IPS DF 6.9 (cell line): Measurements from ENCODE around the gene YTHDF1.

Experiments
- DNase-seq: peaks from one replicate; pipeline ENCODE4 v3.0.0-alpha.2; 2013; ENCODE audit warnings: low read depth, low spot score
- H3K27ac ChIP-seq: one replicate; pipeline ENCODE4 v1.5.1; 2013; ENCODE audit warnings: low read length, control low read depth
- H3K27me3 ChIP-seq: 2 replicates; pipeline ENCODE4 v1.6.1; 2013; ENCODE audit warnings: mild to moderate bottlenecking, low read length; ENCODE audit not compliant: control insufficient read depth, insufficient read depth
- H3K36me3 ChIP-seq: 2 replicates; pipeline ENCODE4 v1.6.1; 2013; ENCODE audit warnings: low read length; ENCODE audit not compliant: control insufficient read depth, insufficient read depth
- H3K4me1 ChIP-seq: 2 replicates; pipeline ENCODE4 v1.6.1; 2013; ENCODE audit warnings: low read length; ENCODE audit not compliant: control insufficient read depth, insufficient read depth
- H3K4me3 ChIP-seq: 2 replicates; pipeline ENCODE4 v1.5.1; 2013; ENCODE audit warnings: mild to moderate bottlenecking, low read length
- H3K9me3 ChIP-seq: 2 replicates; pipeline ENCODE4 v1.6.1; 2013; ENCODE audit warnings: low read length, inconsistent platforms; ENCODE audit not compliant: control insufficient read depth, insufficient read depth
- WGBS: extraction: QIAGEN DNeasy Blood & Tissue Kit; methylation state at CpG from one replicate; pipeline ENCODE4 v1.1.7; 2013; ENCODE audit warnings: mixed read lengths, missing lambda C conversion rate; ENCODE audit not compliant: insufficient read length, insufficient coverage; 5-methylcytosine and 5-hydroxymethylcytosine counted together

The YTHDF1 gene

GRCh38 chr20:63169681-63170080 lies 46.2 kb downstream of the YTHDF1 start:
- Histone ChIP-seq H3K9me3 (no peaks in the 10 kb centered on the region), H3K4me1 (peaks cover 12% of the 10 kb centered on the region), H3K27me3 (peaks cover 11% of the 10 kb centered on the region), H3K27ac (no peak overlapping the region), H3K4me3 (no peak overlapping the region), H3K36me3 (no peaks in the 10 kb centered on the region; the same call in 1 of the 2 replicates)
- WGBS, result no CpG with 5 or more reads among the region's 6 CpGs
- no peak for DNase-seq

DNA sequence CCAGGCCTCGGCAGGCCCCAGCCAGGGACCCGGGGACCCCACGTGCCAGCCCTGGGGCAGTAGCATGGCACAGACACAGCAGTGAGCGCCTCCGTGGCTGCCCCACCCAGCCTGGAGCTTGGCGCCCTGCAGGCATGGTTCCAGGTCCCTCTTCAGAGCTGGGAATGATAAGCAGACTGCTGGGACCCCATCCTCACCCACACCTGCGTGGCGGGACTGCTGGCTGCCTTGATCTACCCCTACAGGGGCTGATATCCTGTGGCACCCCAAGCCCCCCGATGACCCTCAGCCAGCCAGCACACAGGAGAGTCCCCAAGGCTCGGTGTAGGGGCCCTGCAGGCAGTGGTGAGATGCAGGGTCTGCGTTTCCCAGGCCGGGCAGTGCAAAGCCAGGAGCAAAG lies 47.1 kb downstream of the YTHDF1 start:
- no peak overlapping the region for H3K4me3 ChIP-seq

GRCh38 chr20:63167918-63168520 lies 47.9 kb downstream of the YTHDF1 start:
- H3K4me3 ChIP-seq, result no peak overlapping the region
- H3K4me1 ChIP-seq, result peaks cover 1% of the 10 kb centered on the region; the same call in 1 of the 2 replicates
- H3K9me3 ChIP-seq, result no peaks in the 10 kb centered on the region
- no CpG with 5 or more reads among the region's 23 CpGs for WGBS
- no peaks in the 10 kb centered on the region for H3K27me3 ChIP-seq
- no peaks in the 10 kb centered on the region for H3K36me3 ChIP-seq
- DNase-seq, result no peak
- H3K27ac ChIP-seq, result no peak overlapping the region

More for the DNA sequence above, 47.1 kb downstream of the YTHDF1 start:
- H3K36me3 ChIP-seq, result no peaks in the 10 kb centered on the region
- H3K27ac ChIP-seq, result no peak overlapping the region
- no CpG with 5 or more reads among the region's 12 CpGs for WGBS
- DNase-seq, result no peak
- H3K9me3 ChIP-seq, result no peaks in the 10 kb centered on the region
- H3K27me3 ChIP-seq, result peaks cover 3% of the 10 kb centered on the region; the same call in 1 of the 2 replicates
- H3K4me1 ChIP-seq, result peaks cover 6% of the 10 kb centered on the region

- Histone ChIP-seq H3K27me3 (no peaks in the 10 kb centered on the region), H3K4me1 (no peaks in the 10 kb centered on the region), H3K27ac (no peak overlapping the region), H3K4me3 (no peak overlapping the region), H3K36me3 (no peaks in the 10 kb centered on the region), H3K9me3 (no peaks in the 10 kb centered on the region)
- WGBS, result no CpG with 5 or more reads among the region's 24 CpGs
- DNase-seq, result no peak
Observed at GRCh38 chr20:63167026-63167917, 48.7 kb downstream of the YTHDF1 start.

DNA sequence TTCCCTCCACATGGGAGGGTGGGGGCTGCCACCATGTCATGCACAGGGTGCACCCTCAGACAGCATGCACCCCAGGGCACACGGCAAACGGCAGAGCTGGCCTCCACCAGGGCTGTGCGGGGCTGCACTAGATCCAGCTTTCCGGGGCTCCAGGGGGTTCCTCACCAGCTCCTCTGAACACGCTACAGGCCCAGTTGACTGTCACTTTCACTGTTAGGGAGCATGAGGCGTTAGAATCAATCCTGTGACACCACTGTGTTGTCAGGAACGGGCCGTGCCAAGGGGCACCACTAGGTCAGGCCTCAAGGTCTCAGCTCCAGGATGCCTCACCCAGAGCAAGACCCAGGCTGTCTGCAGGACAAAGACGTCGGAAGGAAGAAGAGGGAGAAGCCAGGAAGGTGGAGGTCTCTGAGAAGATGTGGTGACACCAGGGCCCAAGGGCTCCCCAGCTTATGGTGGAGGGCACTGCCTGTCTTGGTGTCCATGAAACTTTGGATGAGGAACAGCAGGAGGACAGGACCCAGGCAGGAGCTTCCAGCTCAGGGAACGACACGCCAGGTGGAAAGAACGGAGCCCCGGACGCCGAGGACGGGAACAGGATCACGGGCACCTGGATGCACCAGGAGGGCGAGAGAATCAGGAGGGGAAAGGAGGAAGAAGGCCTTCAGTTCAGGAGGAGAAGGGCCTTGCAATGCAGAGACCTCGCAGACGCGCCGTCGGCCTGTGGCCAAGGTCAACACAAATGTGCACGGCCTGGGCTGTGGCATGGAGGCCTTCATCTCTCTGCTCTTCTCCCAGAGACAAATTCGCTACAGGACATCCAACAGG lies 49.5 kb downstream of the YTHDF1 start:
- no peak for DNase-seq
- H3K9me3 ChIP-seq, result no peaks in the 10 kb centered on the region
- no peaks in the 10 kb centered on the region for H3K36me3 ChIP-seq
- no peaks in the 10 kb centered on the region for H3K4me1 ChIP-seq
- H3K27me3 ChIP-seq, result no peaks in the 10 kb centered on the region
- no CpG with 5 or more reads among the region's 26 CpGs for WGBS
- H3K4me3 ChIP-seq, result no peak overlapping the region
- no peak overlapping the region for H3K27ac ChIP-seq

GRCh38 chr20:63165356-63166192 lies 50.4 kb downstream of the YTHDF1 start:
- Histone ChIP-seq H3K36me3 (no peaks in the 10 kb centered on the region), H3K4me3 (no peak overlapping the region), H3K4me1 (no peaks in the 10 kb centered on the region), H3K9me3 (no peaks in the 10 kb centered on the region), H3K27ac (no peak overlapping the region), H3K27me3 (no peaks in the 10 kb centered on the region)
- no CpG with 5 or more reads among the region's 25 CpGs for WGBS
- DNase-seq, result no peak

DNA sequence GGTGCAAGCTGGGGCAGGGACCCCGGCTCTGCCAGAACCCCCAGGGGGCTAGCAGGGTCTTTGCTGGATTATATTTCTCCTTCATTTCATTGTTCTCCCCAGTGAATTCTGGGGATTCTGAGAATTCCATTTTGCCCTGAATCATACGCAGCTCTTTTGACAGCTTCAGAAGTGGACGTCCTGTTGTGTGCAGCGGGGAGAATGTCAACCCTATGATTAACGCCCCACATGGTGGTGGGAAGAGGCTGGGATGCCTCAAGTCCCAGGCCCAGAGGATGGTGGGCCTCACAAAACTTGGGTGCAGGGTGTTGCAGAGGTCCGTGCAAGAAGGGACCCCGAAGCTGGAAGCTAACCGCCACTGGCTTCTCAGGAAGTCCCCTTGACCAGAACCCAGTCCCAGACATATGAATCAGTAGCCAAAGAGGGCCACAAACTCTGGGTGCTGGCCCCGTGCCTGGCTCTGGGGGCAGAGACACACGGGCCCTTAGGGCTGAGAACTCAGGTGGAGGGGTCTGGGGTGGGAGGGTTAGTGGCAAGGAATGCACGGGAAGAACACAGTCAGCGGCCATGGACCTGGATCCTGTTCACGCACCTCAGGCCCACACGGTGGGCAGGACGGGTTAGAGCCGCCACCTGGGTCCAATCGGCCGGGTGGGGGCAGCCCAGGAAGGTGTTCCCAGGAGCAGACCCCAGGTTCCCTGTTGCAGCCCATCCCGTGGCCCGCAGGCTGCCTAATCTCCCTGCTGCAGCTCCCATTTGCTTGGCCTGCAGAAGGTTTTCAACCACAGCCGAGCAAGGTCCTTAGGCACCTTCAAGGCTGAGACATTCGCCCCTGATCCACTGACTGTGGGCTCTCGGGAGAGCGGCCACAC lies 51.2 kb downstream of the YTHDF1 start:
- no peak overlapping the region for H3K4me3 ChIP-seq

GRCh38 chr20:63163596-63164483 lies 52.1 kb downstream of the YTHDF1 start:
- no peak for DNase-seq
- Histone ChIP-seq H3K9me3 (no peaks in the 10 kb centered on the region), H3K27ac (no peak overlapping the region), H3K4me1 (no peaks in the 10 kb centered on the region), H3K27me3 (no peaks in the 10 kb centered on the region), H3K4me3 (no peak overlapping the region), H3K36me3 (no peaks in the 10 kb centered on the region)
- no CpG with 5 or more reads among the region's 17 CpGs for WGBS

More for the DNA sequence above, 51.2 kb downstream of the YTHDF1 start:
- Histone ChIP-seq H3K36me3 (no peaks in the 10 kb centered on the region), H3K4me1 (no peaks in the 10 kb centered on the region), H3K9me3 (no peaks in the 10 kb centered on the region), H3K27ac (no peak overlapping the region), H3K27me3 (no peaks in the 10 kb centered on the region)
- WGBS, result no CpG with 5 or more reads among the region's 24 CpGs
- no peak for DNase-seq
